ENCODE measurements around the gene PCMT1. TPM values are rescaled to one million over a fixed set of nuclear protein-coding genes. Genes with fewer than 3 reads are reported as not detected.

PCMT1 gene
- total and polyA plus RNA-seq, 2 of the 13 experiments (the other 11 are each of a cell fraction or from before 2014, with no cell fraction given): 112 to 169 TPM

- TF ChIP-seq BRF2 (CRISPR knock-in tag; IDR thresholded peaks at IDR 0.05): no peak
- no peak for TF ChIP-seq ZNF260 (CRISPR knock-in tag; IDR thresholded peaks at IDR 0.05; ENCODE audit: borderline replicate concordance, low read depth)
- no peak for TF ChIP-seq ZNF615 (CRISPR knock-in tag; IDR thresholded peaks at IDR 0.05; ENCODE audit: borderline replicate concordance)
- no peak for TF ChIP-seq JUN (CRISPR knock-in tag; IDR thresholded peaks at IDR 0.05)
- no peak for TF ChIP-seq ARNT2 (CRISPR knock-in tag; IDR thresholded peaks at IDR 0.05; ENCODE audit: low read depth)
- no peak for TF ChIP-seq KDM1A (CRISPR knock-in tag; IDR thresholded peaks at IDR 0.05)
- TF ChIP-seq ZBTB1 (CRISPR knock-in tag; IDR thresholded peaks at IDR 0.05; ENCODE audit: borderline replicate concordance): no peak
Observed at GRCh38 chr6:149771925-149772324, 22.4 kb downstream of the PCMT1 start (continued).

GRCh38 chr6:149777624-149778023 is 28.1 kb downstream of the PCMT1 start:
- no TSS peak for BruUV-seq (replicated peaks)
- H4K20me1 ChIP-seq (ENCODE audit: insufficient read depth, low read length): no peaks in the 10 kb centered on the region
- no peak overlapping the region for H3K27ac ChIP-seq (ENCODE audit: extremely low read length, insufficient read depth, low read length)
- H3K36me3 ChIP-seq (replicated peaks in 1 of 2; ENCODE audit: control insufficient read depth in 1 of 2, insufficient read depth in 2 of 2, low read length in 2 of 2): peaks cover 16 to 73% of the 10 kb centered on the region in 2 experiments; a peak in 4 of 5 replicates
- TF ChIP-seq THAP11 (CRISPR knock-in tag; IDR thresholded peaks at IDR 0.05) (no peak), NKX3-1 (CRISPR knock-in tag; IDR thresholded peaks at IDR 0.05) (no peak), PHF5A (CRISPR knock-in tag; IDR thresholded peaks at IDR 0.05; ENCODE audit: low read depth, unreplicated experiment) (no peak), HMG20A (CRISPR knock-in tag; IDR thresholded peaks at IDR 0.05; ENCODE audit: borderline replicate concordance) (no peak), MEF2D (CRISPR knock-in tag; IDR thresholded peaks at IDR 0.05) (no peak)
- ChIA-PET CTCF (ENCODE audit: low intra/inter-chr PET ratio, low total read pairs) (no interaction called here), POLR2A (no interaction called here)
- no peak for FAIRE-seq
- WGBS (ENCODE audit: low lambda C conversion rate): 91% methylated on average over 1 of the region's 1 CpG
- no peak for DNase-seq (ENCODE audit: low spot score)
- in situ Hi-C loops (cut with HindIII; ENCODE audit: extremely low pct_ligation_motif_present, low pct_unique_long_range_greater_than_20kb): no loop called here
- H3K79me2 ChIP-seq (ENCODE audit: insufficient read depth, low read length): no peaks in the 10 kb centered on the region
- no peak overlapping the region for H3K4me2 ChIP-seq (ENCODE audit: low read depth, low read length)
- intact Hi-C loops (cut with micrococcal nuclease; ENCODE audit: unreplicated experiment): no loop called here
- H2AFZ ChIP-seq (ENCODE audit: low read length): no peak overlapping the region
- no peaks in the 10 kb centered on the region for H3K4me1 ChIP-seq (ENCODE audit: insufficient read depth, low read length)
- no peak overlapping the region for H3K9ac ChIP-seq (ENCODE audit: insufficient read depth, low read depth, low read length)
- no peaks in the 10 kb centered on the region for H3K9me3 ChIP-seq (ENCODE audit: low read length)
- H3K4me3 ChIP-seq (replicated peaks in 1 of 3; ENCODE audit: insufficient read depth in 1 of 3, low read depth in 2 of 3, low read length in 3 of 3): no peak overlapping the region
- no peaks in the 10 kb centered on the region for H3K27me3 ChIP-seq (ENCODE audit: control insufficient read depth in 1 of 2, insufficient read depth in 2 of 2, low read length in 2 of 2)
- no peak for ATAC-seq
